A549 (cell line): ENCODE data around the gene TAF1A.

Source experiments
- BCL3 ChIP-seq: fragments of >200 bp; sonication (Bioruptor Twin); formaldehyde crosslinking; IDR thresholded peaks from 3 replicates; pipeline ENCODE4 v1.6.1; 2016
- CHD2 ChIP-seq: fragments of 150-350 bp; IDR thresholded peaks from 2 replicates; pipeline ENCODE4 v1.6.1; 2014; ENCODE audit warnings: low read length; ENCODE audit not compliant: partially characterized antibody
- CHD4 ChIP-seq: fragments of 200-600 bp; sonication (generic); IDR thresholded peaks from 2 replicates; pipeline ENCODE4 v1.6.1; 2016; ENCODE audit warnings: antibody characterized with exemption, mild to moderate bottlenecking, borderline replicate concordance
- CTCF ChIP-seq: fragments of >200 bp; sonication (Bioruptor Twin); formaldehyde crosslinking; IDR thresholded peaks from 3 replicates; pipeline ENCODE4 v1.5.1; 2016
- JUNB ChIP-seq: fragments of >200 bp; sonication (Bioruptor Twin); formaldehyde crosslinking; IDR thresholded peaks from 2 replicates; pipeline ENCODE4 v1.6.1; 2016
- MAX ChIP-seq: IDR thresholded peaks from 2 replicates; pipeline ENCODE4 v1.6.1; 2012
- PHF8 ChIP-seq: fragments of 200-600 bp; sonication (generic); IDR thresholded peaks from 2 replicates; pipeline ENCODE4 v1.6.1; 2016; ENCODE audit warnings: low read depth, mild to moderate bottlenecking, antibody characterized with exemption, moderate library complexity, borderline replicate concordance
- POLR2A ChIP-seq: IDR thresholded peaks from 2 replicates; pipeline ENCODE4 v1.6.1; 2012; ENCODE audit warnings: mild to moderate bottlenecking, low read length
- REST ChIP-seq: fragments of 200-600 bp; sonication (generic); IDR thresholded peaks from 2 replicates; pipeline ENCODE4 v1.6.1; 2016; ENCODE audit warnings: antibody characterized with exemption, mild to moderate bottlenecking, moderate library complexity
- RFX5 ChIP-seq: fragments of 450-650 bp; IDR thresholded peaks from 2 replicates; pipeline ENCODE4 v1.7.1; 2014; ENCODE audit warnings: antibody characterized with exemption, mild to moderate bottlenecking, moderate library complexity
- TP53 ChIP-seq: fragments of 250-450 bp; sonication (Bioruptor Pico); IDR thresholded peaks from 2 replicates; pipeline ENCODE4 v1.5.0; 2021; ENCODE audit warnings: mild to moderate bottlenecking, moderate library complexity
- USF2 ChIP-seq: fragments of 450-650 bp; IDR thresholded peaks from 2 replicates; pipeline ENCODE4 v1.6.1; 2014; ENCODE audit warnings: antibody characterized with exemption
- ZSCAN20 ChIP-seq: fragments of 250-450 bp; sonication (Bioruptor Pico); IDR thresholded peaks from 2 replicates; pipeline ENCODE4 v1.8.0; 2022; ENCODE audit warnings: mild to moderate bottlenecking, moderate library complexity

GRCh38 chr1:222589462-222590302 is at the start of gene TAF1A:
- TF ChIP-seq MAX (peak; percentile 76), CHD2 (no peak), CTCF (no peak), RFX5 (no peak), BCL3 (no peak), PHF8 (peak; percentile 48; the same call in 1 of the 2 replicates), POLR2A (peak; percentile 51), ZSCAN20 (no peak), USF2 (no peak), REST (no peak), TP53 (CRISPR knock-in tag) (no peak), CHD4 (no peak), JUNB (no peak)
